GM13976 (cell line): Measurements from ENCODE around the gene COG7.
"Not testable (repeated sequence)": the region's sequence is repeated elsewhere in the genome, so short reads cannot be mapped to it uniquely, and the experiment has no call there.

Experiments used
- DNase-seq: peaks from one replicate; pipeline ENCODE4 v3.0.0; 2012; ENCODE audit warnings: low spot score
- CTCF ChIP-seq: IDR thresholded peaks from 2 replicates; pipeline ENCODE4 v1.5.1; 2012; ENCODE audit warnings: borderline replicate concordance, mild to moderate bottlenecking; ENCODE audit not compliant: insufficient read depth; ENCODE audit errors: extremely low read depth, missing control alignments, control extremely low read depth
- in situ Hi-C: fragments of 300-500 bp; cut with MboI; formaldehyde crosslinking; loops from one replicate; pipeline ENCODE4 v1.12.0; 2022; ENCODE audit warnings: low sequenced_read_pairs, mixed read lengths, inconsistent platforms; ENCODE audit not compliant: unreplicated experiment

Gene COG7

GRCh38 chr16:23453338-23454052 lies 506 bp upstream of the COG7 start:
- in situ Hi-C loops = no loop called here
- DNase-seq = no peak
- TF ChIP-seq CTCF = no peak

- in situ Hi-C loops = no loop called here
- TF ChIP-seq CTCF = no peak
- no peak for DNase-seq
These were observed 793 bp downstream of the COG7 start for GRCh38 chr16:23452221-23452571.

- TF ChIP-seq CTCF = no peak
- no peak for DNase-seq
- in situ Hi-C loops = loop anchor here (25.0 kb wide), 1 partner anchor 536 kb away; no protein-coding TSS in a partner anchor
These were observed 4.6 kb downstream of the COG7 start for GRCh38 chr16:23448392-23448791.

GRCh38 chr16:23437542-23437941 lies 15.4 kb downstream of the COG7 start:
- in situ Hi-C loops = loop anchor here (25.0 kb wide), 1 partner anchor 525 kb away; no protein-coding TSS in a partner anchor
- not testable (repeated sequence) for DNase-seq

- no peak for TF ChIP-seq CTCF
- no peak for DNase-seq
- in situ Hi-C loops = loop anchor here (25.0 kb wide), 1 partner anchor 525 kb away; no protein-coding TSS in a partner anchor
These were observed 16.0 kb downstream of the COG7 start for GRCh38 chr16:23436951-23437350.

GRCh38 chr16:23435500-23435899 lies 17.5 kb downstream of the COG7 start:
- DNase-seq = peak; percentile 74
- in situ Hi-C loops = loop anchor here (25.0 kb wide), 1 partner anchor 523 kb away; no protein-coding TSS in a partner anchor
- TF ChIP-seq CTCF = peak; percentile 89

- peak; percentile 77 for TF ChIP-seq CTCF
- in situ Hi-C loops = loop anchor here (5.0 to 25.0 kb wide), 2 partner anchors 257 to 522 kb away; no protein-coding TSS in a partner anchor
These were observed 18.6 kb downstream of the COG7 start for GRCh38 chr16:23434380-23434779.

More at GRCh38 chr16:23434380-23434779, 18.6 kb downstream of the COG7 start:
- peak; percentile 68 for DNase-seq
